OCI-LY1 (cell line): ENCODE data around the gene STEAP4.

Experiments used
- H2AFZ ChIP-seq: fragments of 200-600 bp; sonication (generic), shearing (Covaris generic); 2 replicates; pipeline ENCODE4 v1.6.0; 2014; ENCODE audit warnings: antibody characterized with exemption, mild to moderate bottlenecking, low read length
- H3F3A ChIP-seq: fragments of 200-600 bp; sonication (generic), shearing (Covaris generic); 2 replicates; pipeline ENCODE4 v1.6.0; 2014; ENCODE audit warnings: mild to moderate bottlenecking, antibody characterized with exemption, low read length, moderate library complexity; ENCODE audit not compliant: insufficient read depth
- H3K27ac ChIP-seq: fragments of 200-600 bp; sonication (generic); 2 replicates; pipeline ENCODE4 v1.5.1; 2014; ENCODE audit warnings: low read length, mixed run types, mild to moderate bottlenecking, low read depth; ENCODE audit not compliant: poor library complexity, severe bottlenecking
- H3K27me3 ChIP-seq: fragments of 200-600 bp; sonication (generic); 2 replicates; pipeline ENCODE4 v1.6.0; 2014; ENCODE audit warnings: antibody characterized with exemption, mild to moderate bottlenecking, low read length, moderate library complexity; ENCODE audit not compliant: insufficient read depth
- H3K36me3 ChIP-seq: fragments of 200-600 bp; sonication (generic); 2 replicates; pipeline ENCODE4 v1.6.1; 2014; ENCODE audit warnings: mild to moderate bottlenecking, antibody characterized with exemption, low read length, moderate library complexity, mixed read lengths; ENCODE audit not compliant: insufficient read depth
- H3K4me1 ChIP-seq: fragments of 200-600 bp; sonication (generic); 2 replicates; pipeline ENCODE4 v1.5.1; 2014; ENCODE audit warnings: mild to moderate bottlenecking, low read length, moderate library complexity; ENCODE audit not compliant: insufficient read depth, severe bottlenecking
- H3K4me2 ChIP-seq: fragments of 200-600 bp; sonication (generic), shearing (Covaris generic); 2 replicates; pipeline ENCODE4 v1.6.1; 2014; ENCODE audit warnings: low read length
- H3K4me3 ChIP-seq: fragments of 200-600 bp; sonication (generic); 2 replicates; pipeline ENCODE4 v1.5.1; 2014; ENCODE audit warnings: low read length, low read depth, mild to moderate bottlenecking, mixed read lengths; ENCODE audit not compliant: poor library complexity, severe bottlenecking
- H3K79me2 ChIP-seq: fragments of 200-600 bp; shearing (Covaris generic); 2 replicates; pipeline ENCODE4 v1.6.1; 2016; ENCODE audit warnings: mixed run types, low read length, mixed read lengths; ENCODE audit not compliant: insufficient read depth
- H3K9ac ChIP-seq: fragments of 200-600 bp; sonication (generic), shearing (Covaris generic); 2 replicates; pipeline ENCODE4 v1.6.1; 2014; ENCODE audit warnings: mild to moderate bottlenecking, low read length, mixed read lengths
- H3K9me2 ChIP-seq: fragments of 200-600 bp; sonication (generic), shearing (Covaris generic); 2 replicates; pipeline ENCODE4 v1.6.1; 2014; ENCODE audit warnings: low read depth, mild to moderate bottlenecking, low read length, mixed read lengths
- H3K9me3 ChIP-seq: fragments of 200-600 bp; shearing (Covaris generic); 2 replicates; pipeline ENCODE4 v1.6.1; 2014; ENCODE audit warnings: low read length, mixed read lengths
- H4K20me1 ChIP-seq: fragments of 200-600 bp; sonication (generic), shearing (Covaris generic); 2 replicates; pipeline ENCODE4 v1.6.0; 2016; ENCODE audit warnings: mild to moderate bottlenecking, low read length; ENCODE audit not compliant: insufficient read depth
- CTCF ChIP-seq: fragments of 200-600 bp; sonication (generic), shearing (Covaris generic); IDR thresholded peaks from 2 replicates; pipeline ENCODE4 v1.5.1; 2017; ENCODE audit warnings: mild to moderate bottlenecking, antibody characterized with exemption, low read length, moderate library complexity, mixed read lengths
- EZH2 ChIP-seq: fragments of 200-600 bp; sonication (generic), shearing (Covaris generic); IDR thresholded peaks from 2 replicates; pipeline ENCODE4 v1.8.0; 2017; ENCODE audit warnings: borderline replicate concordance, mixed run types, mild to moderate bottlenecking, antibody characterized with exemption, low read length, moderate library complexity, mixed read lengths

STEAP4 gene

DNA sequence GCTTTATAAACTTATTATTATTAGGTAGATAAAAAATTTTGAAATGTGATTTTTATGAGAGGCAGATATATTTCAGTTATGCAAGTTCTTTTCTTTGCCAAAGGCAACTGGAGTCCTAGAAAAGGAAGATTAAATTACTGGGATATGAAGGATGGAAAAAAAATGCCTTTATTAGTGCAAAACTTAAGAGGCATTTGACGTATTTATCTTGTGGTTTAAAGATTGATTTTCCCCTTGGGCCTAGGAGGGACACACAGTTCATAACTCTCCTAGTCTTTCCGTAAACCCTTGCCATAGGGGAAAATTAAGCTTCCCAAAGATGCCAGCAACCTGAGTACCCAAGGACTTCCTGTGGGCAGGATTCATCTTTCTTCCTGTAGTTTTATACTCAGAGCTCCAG is 3.1 kb upstream of the STEAP4 start:
- no peaks in the 10 kb centered on the region for H3K4me1 ChIP-seq
- H4K20me1 ChIP-seq, result no peaks in the 10 kb centered on the region
- no peak overlapping the region for H3K4me3 ChIP-seq
- no peak overlapping the region for H3K9ac ChIP-seq
- no peaks in the 10 kb centered on the region for H3K36me3 ChIP-seq
- H3K27me3 ChIP-seq, result no peaks in the 10 kb centered on the region
- no peaks in the 10 kb centered on the region for H3K9me2 ChIP-seq
- no peak overlapping the region for H3K27ac ChIP-seq
- H3K4me2 ChIP-seq, result no peak overlapping the region
- H3K9me3 ChIP-seq, result no peaks in the 10 kb centered on the region
- no peaks in the 10 kb centered on the region for H3F3A ChIP-seq
- no peaks in the 10 kb centered on the region for H3K79me2 ChIP-seq
- TF ChIP-seq EZH2 (no peak), CTCF (no peak)
- no peak overlapping the region for H2AFZ ChIP-seq

DNA sequence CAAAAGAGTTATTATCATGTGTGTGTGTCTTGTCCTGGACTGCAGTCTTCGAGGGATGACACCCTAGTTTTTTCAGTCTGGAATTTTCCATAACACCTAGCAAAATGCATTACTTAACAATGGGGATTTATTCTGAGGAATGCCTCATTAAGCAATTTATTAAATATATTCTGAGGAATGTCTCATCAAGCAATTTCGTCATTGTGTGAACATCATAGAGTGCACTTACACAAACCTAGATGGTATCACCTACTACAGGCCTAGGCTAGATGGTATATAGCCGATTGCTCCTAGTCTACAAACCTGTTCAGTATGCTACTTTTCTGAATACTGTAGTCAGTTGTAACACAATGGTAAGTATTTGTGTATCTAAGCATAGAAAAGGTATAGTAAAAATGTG is 1.1 kb upstream of the STEAP4 start:
- H3F3A ChIP-seq, result no peaks in the 10 kb centered on the region
- no peak overlapping the region for H3K9ac ChIP-seq
- H3K4me2 ChIP-seq, result no peak overlapping the region
- no peak overlapping the region for H3K27ac ChIP-seq
- H2AFZ ChIP-seq, result no peak overlapping the region
- H3K36me3 ChIP-seq, result no peaks in the 10 kb centered on the region
- no peaks in the 10 kb centered on the region for H3K9me2 ChIP-seq
- no peaks in the 10 kb centered on the region for H3K79me2 ChIP-seq
- H3K9me3 ChIP-seq, result no peaks in the 10 kb centered on the region
- no peaks in the 10 kb centered on the region for H4K20me1 ChIP-seq
- H3K27me3 ChIP-seq, result no peaks in the 10 kb centered on the region
- H3K4me1 ChIP-seq, result no peaks in the 10 kb centered on the region
- TF ChIP-seq EZH2, result no peak
- TF ChIP-seq CTCF, result no peak
- no peak overlapping the region for H3K4me3 ChIP-seq

DNA sequence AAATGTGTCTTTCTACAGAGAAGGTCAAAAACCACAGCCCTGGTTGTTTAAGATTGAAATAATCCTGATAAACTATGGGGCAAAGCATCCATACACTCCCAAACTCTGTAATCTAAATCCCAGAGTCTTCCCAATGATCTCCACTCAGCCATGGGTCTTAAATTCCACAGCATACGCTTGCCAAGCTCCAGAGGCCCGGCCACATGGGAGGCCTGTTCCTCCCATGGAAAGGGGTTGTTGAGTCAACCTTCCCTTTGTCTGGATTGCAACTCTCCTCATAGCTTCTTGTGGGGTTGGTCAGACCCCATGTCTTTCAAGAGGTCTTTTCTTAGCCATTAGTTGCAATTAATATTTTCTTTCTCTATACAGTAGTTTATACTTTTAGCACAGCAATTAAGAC is 718 bp upstream of the STEAP4 start:
- TF ChIP-seq CTCF (no peak), EZH2 (no peak)
- no peak overlapping the region for H3K9ac ChIP-seq
- no peak overlapping the region for H2AFZ ChIP-seq

More for the DNA sequence above, 718 bp upstream of the STEAP4 start:
- Histone ChIP-seq H3K27ac (no peak overlapping the region), H3K36me3 (no peaks in the 10 kb centered on the region), H3K4me3 (no peak overlapping the region), H4K20me1 (no peaks in the 10 kb centered on the region), H3K4me2 (no peak overlapping the region), H3K79me2 (no peaks in the 10 kb centered on the region), H3K9me3 (no peaks in the 10 kb centered on the region), H3K4me1 (no peaks in the 10 kb centered on the region), H3K27me3 (no peaks in the 10 kb centered on the region), H3F3A (no peaks in the 10 kb centered on the region), H3K9me2 (no peaks in the 10 kb centered on the region)
